Fibroblast of lung (primary cell): ENCODE data around the gene SP110.

ENCODE experiments used
- EZH2 ChIP-seq: IDR thresholded peaks from 2 replicates; pipeline ENCODE4 v1.5.1; 2012; ENCODE audit warnings: low read length, control low read depth, mild to moderate bottlenecking; ENCODE audit errors: missing control alignments
- TF ChIP-seq, protein P1 (sequence below), 2 donors: IDR thresholded peaks in 1 of 2; conservative IDR thresholded peaks in 1 of 2; 1 replicate in 1 of 2; 2 replicates in 1 of 2; pipeline ENCODE4 v1.5.1; 2011 to 2012; ENCODE audit warnings: low read length in 2 of 2, control low read depth in 1 of 2, inconsistent platforms in 1 of 2, low read depth in 1 of 2, mild to moderate bottlenecking in 1 of 2

DNA sequence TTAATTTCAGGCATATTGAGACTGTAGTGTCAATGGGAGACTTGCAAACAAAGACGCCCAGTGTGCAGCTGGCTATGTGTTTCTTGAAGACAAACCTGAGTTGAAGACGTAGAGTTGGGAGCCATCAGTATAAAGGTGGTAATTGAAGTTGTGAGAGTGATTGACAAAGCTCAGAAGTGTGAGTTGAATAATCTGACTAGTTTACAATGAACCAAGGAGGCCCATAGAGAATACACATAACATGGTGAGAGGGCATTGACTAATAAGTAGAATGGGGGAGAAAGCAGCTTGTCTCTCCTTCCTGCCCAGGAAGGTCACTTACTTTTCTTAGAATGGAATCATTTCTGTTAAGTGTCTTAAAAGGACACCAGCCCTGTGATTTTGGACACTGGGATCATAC lies 14.1 kb downstream of the SP110 start:
- TF ChIP-seq EZH2: no peak
- TF ChIP-seq, protein P1, sequence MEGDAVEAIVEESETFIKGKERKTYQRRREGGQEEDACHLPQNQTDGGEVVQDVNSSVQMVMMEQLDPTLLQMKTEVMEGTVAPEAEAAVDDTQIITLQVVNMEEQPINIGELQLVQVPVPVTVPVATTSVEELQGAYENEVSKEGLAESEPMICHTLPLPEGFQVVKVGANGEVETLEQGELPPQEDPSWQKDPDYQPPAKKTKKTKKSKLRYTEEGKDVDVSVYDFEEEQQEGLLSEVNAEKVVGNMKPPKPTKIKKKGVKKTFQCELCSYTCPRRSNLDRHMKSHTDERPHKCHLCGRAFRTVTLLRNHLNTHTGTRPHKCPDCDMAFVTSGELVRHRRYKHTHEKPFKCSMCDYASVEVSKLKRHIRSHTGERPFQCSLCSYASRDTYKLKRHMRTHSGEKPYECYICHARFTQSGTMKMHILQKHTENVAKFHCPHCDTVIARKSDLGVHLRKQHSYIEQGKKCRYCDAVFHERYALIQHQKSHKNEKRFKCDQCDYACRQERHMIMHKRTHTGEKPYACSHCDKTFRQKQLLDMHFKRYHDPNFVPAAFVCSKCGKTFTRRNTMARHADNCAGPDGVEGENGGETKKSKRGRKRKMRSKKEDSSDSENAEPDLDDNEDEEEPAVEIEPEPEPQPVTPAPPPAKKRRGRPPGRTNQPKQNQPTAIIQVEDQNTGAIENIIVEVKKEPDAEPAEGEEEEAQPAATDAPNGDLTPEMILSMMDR (conservative IDR thresholded peaks at IDR 0.05 in 1 of 2, IDR thresholded peaks at IDR 0.05 in 1 of 2; ENCODE audit: low read depth in 1 of 2, low read length in 2 of 2): no peak
